ENCODE results near the gene BRAT1. TPM values are rescaled to one million over a fixed set of nuclear protein-coding genes. Genes with fewer than 3 reads are reported as not detected.
A peak's percentile ranks its signal among the peaks of the same experiment; 100 is the strongest.

Gene BRAT1
- total and polyA plus RNA-seq, 11 donors: 10.9 to 27.8 (median 14.9) TPM

- H3K36me3 ChIP-seq: no peaks in the 10 kb centered on the region
- H3K4me1 ChIP-seq: peaks cover 8 to 59% (median 47%) of the 10 kb centered on the region in 12 donors
- H3K4me3 ChIP-seq: peak overlapping the region in 1 of 12 donors; percentile 25
- TF ChIP-seq CTCF (IDR thresholded peaks at IDR 0.05): no peak
- TF ChIP-seq POLR2A (IDR thresholded peaks at IDR 0.05): no peak
- no peaks in the 10 kb centered on the region for H3K9me3 ChIP-seq
- no peak for ATAC-seq
- intact Hi-C loops (cut with DNase I): no loop called here
- peak overlapping the region in 4 of 12 donors; percentile 53 to 89 (median 78) for H3K27ac ChIP-seq
- WGBS, 4 donors: 77 to 100% (median 84%) methylated on average over 2 to 23 of the region's 23 CpGs
- no peak for DNase-seq
- no peaks in the 10 kb centered on the region for H3K27me3 ChIP-seq
Observed at GRCh38 chr7:2509298-2509906, 45.9 kb downstream of the BRAT1 start.

GRCh38 chr7:2508327-2509215 lies 46.8 kb downstream of the BRAT1 start:
- 46 to 71% (median 47%) methylated on average over 21 to 43 of the region's 43 CpGs for WGBS, 4 donors
- H3K27ac ChIP-seq: peak overlapping the region in 9 of 12 donors; percentile 19 to 89 (median 53)
- H3K4me3 ChIP-seq: peak overlapping the region in 4 of 12 donors; percentile 2 to 25 (median 8)
- intact Hi-C loops (cut with DNase I): no loop called here
- no peaks in the 10 kb centered on the region for H3K36me3 ChIP-seq
- no peak for TF ChIP-seq POLR2A (IDR thresholded peaks at IDR 0.05)
- TF ChIP-seq CTCF (IDR thresholded peaks at IDR 0.05): no peak
- ATAC-seq (peak; percentile 44 to 79 (median 60)), DNase-seq (peak in 4 of 5 donors; percentile 74 to 82 (median 82))
- H3K4me1 ChIP-seq: peaks cover 8 to 60% (median 47%) of the 10 kb centered on the region in 12 donors
- H3K27me3 ChIP-seq: no peaks in the 10 kb centered on the region
- no peaks in the 10 kb centered on the region for H3K9me3 ChIP-seq

- intact Hi-C loops (cut with DNase I): no loop called here
- Histone ChIP-seq H3K4me3 (peak overlapping the region in 3 of 12 donors; percentile 2 to 25 (median 4)), H3K4me1 (peaks cover 8 to 66% (median 50%) of the 10 kb centered on the region in 12 donors), H3K9me3 (no peaks in the 10 kb centered on the region), H3K36me3 (no peaks in the 10 kb centered on the region), H3K27ac (peak overlapping the region in 8 of 12 donors; percentile 19 to 81 (median 40)), H3K27me3 (no peaks in the 10 kb centered on the region)
- WGBS, 4 donors: 60 to 74% (median 67%) methylated on average over 6 of the region's 6 CpGs
- ATAC-seq (no peak), DNase-seq (no peak)
- no peak for TF ChIP-seq CTCF (IDR thresholded peaks at IDR 0.05)
- TF ChIP-seq POLR2A (IDR thresholded peaks at IDR 0.05): no peak
Observed at GRCh38 chr7:2507917-2508306, 47.4 kb downstream of the BRAT1 start.
